DMS79 (cell line): ENCODE data around the gene KIF17.
"Not testable (repeated sequence)": the region's sequence is repeated elsewhere in the genome, so short reads cannot be mapped to it uniquely, and the experiment has no call there.

Experiments
- DNase-seq: peaks from one replicate; lab custom pipeline; 2025; lab: John Stamatoyannopoulos, UW

KIF17 gene

DNA sequence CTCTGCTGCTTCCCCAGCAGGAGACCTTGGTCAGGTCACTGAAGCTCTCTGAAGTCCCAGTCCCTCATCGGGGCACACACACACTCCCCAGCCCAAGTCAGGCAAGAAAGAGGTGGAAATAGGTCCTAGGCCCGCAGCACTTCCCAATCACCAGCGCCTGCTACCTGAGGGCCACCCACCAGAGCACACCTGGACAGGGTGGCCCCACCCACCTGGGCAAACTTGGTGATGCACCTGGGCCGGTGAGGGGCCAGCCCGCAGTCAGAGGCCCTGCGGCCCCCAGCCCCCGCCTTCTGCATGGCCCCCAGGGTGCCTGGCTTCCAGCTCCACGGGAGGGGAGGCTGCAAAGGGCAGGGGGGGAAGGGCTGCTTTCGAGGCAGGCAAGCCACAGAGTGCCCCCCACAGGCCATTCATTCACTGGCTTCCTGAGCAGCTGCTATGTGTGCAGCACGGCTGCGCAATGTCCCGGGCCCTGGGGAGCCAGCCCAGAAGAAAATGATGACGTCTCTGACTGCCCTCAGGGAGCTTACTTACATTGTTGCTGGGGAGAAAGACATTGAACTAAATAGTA lies 10.0 kb upstream of the KIF17 start:
- no peak for DNase-seq

DNA sequence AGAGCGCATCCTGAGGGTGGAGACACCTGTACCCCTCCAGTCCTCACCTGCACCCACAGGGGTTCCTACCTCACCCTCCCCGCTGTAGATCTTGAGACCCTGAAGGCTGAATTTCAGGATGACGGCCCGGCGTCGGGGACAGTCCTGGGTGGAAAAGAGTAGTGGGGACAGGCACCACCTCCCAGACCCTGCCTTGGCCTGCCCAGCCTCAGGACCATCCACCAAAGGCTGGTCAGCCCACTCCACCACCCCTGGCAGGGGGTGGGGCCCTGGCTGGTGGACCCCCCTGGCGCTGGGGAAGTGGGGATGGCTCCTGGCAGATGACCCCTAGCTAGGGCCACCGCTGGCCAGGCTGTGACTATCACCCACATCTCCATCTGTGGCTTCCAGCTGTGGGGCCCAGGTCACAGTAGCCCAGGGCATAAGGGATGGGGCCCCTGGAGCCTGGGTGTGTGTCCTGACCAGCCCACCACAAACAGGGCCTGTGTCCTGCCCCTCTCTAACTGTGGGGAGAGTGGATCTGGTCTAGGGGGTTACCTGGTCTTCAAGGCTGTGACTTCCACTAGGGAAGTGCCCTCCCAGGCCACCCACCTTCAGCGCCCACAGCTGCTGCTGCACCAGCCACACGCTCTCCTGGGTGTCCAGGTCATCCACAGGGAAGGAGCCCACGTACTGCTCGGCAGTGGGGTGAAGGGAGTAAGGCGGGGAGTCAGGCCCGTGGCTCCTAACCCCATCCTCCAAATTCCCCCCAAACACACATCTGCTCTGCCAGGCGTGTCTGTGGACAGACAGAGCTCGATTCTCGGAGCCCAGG lies 9.3 kb upstream of the KIF17 start:
- DNase-seq = no peak

DNA sequence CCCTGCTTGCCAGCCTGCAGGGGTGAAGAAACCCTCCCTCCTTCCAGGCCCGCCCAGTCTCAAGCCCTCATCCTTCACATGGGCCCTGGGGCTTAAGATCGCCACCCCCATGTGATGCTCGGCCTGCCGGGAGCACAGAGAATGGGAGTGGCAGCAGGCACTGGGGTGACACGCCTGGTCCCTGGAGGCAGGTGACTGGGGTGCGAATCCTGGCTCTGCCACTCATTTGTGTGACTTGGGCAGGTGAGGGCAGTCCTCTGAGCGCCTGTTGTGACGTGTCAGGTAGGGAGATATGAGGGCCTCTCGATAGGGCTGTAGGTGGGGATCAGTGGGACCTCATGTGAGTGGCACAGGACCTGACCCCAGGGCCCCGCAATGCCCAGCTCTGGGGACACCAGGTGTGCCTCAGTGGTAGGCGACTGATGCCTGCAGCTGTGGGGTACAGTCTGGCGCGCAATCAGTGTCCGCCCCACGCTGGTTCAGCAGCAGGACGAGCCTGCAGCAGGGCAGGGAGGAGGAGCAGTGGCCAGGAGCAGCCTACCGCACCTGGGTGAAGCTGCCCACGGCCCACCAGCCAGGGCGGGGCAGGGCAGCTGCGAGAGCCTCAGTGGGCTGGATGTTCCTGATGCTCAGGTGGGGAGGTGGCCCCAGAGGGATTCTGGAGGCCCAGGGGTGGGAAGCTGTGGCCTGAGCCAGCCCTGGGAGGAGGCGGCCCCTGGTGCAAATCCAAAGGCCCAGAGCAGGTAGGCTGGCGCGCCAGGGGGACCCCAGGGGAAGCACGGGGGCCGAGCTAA lies 8.5 kb upstream of the KIF17 start:
- no peak for DNase-seq

DNA sequence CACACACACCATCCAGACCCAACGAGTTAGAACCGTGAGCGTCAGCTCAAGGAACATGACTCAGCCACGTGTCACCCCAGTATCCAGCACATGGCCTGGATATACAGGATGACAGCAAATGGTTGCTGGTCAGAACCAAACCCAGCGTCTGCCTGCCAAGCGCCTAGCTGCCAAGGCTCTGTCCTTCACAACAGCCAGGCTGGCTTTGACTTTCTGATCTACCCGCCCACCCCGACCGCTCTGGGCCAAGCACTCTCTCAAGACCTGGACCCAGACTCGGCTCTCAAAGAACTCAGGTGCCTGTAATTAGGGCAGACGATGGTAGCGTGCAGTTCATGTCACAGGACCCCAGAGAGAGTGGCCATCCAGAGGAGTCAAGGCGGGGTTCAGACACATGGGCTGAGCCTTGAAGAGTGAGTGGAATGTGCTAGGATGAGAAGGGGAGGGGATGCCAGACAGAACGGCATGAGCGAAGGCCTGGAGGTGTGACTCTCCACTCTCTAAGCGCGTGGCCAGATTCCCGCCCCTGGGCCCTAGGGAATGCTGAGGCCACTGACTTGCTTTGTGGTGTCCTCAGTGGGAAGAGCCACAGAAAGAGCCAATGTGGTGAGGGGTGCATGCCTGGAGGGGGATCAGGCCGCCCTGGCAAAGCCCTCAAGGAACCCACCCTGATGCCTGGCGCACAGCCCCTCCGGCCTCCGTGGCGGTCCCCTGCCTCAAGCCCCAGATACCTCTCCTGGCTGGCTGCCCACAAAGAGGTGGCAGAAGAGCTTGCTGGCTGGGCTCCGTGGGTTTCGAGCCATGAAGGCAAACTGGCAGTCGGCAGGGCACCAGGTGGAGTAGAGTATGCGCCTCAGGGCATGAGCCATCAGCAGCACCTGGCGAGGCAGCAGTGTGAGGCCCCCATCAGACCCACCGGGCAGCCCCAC lies 7.6 kb upstream of the KIF17 start:
- DNase-seq = peak; percentile 95

DNA sequence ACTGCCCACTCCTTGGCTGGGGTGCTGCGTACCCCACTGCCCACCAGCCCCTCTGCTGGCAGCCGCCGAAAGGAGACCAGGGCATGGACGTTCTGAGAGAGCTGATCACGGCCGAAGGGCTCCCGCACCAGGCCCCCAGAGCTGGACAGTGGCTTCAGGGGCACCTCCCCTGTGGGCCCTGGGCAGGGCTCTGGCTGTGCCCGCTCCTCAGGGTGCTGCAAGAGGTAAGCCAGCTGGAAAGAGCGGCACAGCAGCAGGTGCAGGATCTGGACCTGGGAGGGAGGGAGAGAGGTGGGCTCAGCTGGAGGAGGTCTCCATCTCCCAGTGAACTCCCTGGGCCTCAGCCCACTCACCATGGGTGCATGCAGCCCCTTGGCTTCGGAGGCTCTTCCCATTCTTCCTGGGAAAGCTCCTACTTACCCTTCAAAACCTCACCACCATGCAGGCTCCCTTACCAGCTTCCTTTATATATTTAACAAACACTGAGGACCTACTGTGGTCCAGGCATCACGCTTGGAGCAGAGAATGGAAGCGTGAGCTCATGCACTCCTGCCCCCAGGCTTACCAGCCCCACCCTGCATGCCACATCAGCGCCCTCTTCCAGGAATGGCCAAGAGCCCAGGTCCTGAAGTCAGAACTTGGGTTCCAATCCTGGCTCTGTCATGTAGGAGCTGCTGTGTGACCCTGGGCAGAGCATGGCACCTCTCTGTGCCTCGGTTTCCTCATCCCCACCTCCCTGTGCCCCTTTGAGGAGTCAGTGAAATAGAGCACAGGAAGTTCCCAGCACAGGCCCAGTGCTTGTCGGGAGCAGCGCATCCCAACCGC lies 6.8 kb upstream of the KIF17 start:
- no peak for DNase-seq

DNA sequence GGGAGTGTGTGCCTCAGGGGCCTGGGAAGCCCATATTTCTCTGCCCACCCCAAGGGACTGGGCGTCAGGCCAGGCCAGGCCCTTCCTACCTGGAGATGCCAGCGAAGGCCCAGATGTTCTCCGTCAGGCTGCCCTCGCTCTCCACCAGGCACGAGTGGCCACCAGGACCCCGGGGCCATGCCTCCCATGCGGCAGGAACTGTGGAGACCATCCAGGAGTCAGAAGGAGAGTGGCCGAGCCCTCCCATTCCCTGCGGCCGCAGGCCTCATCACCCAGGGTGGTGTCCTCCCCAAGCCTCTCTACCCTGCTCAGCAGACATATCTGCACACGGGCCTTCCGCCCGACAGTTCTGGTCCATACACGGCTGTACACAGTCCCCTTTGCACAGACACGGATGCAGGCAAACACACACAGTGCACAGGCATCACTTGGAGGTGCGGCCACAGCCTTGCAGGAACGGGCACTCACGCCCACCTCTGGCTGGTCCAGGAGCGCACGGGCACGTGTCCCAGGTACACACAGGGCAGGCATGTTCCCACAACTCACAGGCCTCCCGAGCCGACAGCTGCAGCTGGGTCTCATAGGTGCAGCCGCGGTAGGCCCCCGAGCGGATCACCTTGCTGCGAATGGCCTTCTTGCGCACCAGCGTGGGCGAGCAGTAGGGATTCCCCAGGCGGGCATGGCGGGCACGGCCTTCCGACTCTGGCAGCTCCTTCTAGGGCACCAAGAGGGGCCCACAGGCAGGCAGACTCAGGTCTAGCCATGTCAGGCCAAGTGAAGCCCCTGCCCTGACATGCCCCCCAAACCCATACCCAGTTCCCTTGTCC lies 5.9 kb upstream of the KIF17 start:
- DNase-seq = no peak

DNA sequence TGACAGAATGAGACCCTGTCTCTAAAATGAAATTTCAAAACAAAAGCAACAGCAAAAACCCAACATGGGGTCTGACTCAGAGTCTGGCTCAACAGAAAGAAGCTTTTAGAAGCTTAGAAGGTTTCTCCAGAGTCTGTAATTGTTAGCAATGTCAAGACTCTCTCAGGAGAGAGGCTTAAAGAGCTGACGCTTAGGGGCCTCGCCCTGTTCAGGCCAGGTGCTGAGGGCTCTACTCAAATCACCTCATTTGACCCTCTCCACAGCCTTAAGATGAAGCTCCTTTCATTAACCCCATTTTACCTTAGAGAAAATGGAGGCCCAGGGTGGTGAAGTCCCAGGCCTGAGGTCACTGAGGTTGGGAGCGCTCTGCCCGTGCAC lies 5.3 kb upstream of the KIF17 start:
- DNase-seq = peak; percentile 54

DNA sequence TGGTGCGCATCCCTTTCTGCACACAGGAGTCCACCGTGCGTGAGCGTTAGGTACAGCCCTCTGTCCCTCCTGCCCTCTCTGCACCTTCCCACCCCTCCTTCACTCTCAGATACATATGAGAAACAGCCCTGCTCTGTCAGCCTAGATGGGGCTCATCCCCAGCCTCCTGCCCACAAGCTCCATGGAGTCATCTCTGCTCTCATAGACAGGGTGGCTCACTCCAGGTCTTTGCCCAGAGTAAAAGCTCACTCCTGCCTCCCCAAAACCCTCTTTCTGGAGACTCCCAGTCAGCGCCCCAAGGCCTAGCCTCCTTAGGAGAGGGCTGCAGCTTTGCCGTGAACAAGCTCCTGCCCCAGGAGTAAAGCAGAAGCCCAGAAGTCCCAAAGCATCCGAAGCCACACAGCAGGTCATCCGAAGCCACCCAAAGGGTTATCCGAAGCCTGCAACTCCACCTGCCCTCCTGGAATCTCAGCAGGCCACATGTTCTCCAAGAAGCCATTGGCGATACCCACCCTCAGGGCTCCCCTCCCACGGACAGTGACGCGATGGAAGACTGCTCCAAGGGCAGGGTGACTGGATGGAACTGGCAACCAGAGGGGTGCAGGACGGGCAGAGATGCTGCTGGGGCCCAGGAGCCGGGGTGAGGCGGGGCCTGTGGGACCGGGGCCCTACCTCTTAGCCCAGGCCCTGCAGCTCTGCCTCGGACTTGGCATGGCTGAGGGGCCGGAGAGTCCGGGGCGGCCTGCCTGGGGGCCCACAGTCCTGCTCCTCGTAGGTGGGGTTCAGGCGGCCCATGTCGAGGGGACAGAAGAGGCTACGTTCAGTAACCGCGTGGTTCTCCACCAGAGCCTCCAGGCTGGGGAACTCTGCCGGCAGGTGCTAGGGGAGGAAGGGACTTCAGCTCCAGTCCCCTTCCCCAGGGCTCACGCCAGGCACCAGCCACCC lies 3.6 kb upstream of the KIF17 start:
- no peak for DNase-seq

DNA sequence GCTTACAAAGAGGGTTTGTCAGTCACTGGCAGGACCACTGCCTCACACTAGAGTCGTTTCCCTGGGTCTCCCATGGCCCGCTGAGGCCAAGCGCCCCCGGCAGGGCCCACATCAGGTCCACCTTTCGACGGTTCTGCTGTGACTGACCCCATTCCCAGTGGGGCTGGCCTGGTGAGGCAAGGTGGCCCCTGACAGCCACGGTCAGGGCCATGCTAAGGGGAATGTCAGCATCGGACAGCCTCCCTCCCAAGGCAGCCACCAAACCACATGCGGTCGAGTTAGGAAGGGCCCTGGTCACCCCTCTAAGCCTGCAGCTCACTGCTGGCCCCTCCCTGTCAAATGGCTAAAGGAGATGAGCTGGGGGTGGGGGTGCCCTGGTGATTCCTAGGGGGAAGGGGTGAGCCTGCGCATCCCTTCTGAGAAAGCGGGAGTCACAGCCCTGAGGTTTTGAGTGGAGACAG lies 2.9 kb upstream of the KIF17 start:
- no peak for DNase-seq

DNA sequence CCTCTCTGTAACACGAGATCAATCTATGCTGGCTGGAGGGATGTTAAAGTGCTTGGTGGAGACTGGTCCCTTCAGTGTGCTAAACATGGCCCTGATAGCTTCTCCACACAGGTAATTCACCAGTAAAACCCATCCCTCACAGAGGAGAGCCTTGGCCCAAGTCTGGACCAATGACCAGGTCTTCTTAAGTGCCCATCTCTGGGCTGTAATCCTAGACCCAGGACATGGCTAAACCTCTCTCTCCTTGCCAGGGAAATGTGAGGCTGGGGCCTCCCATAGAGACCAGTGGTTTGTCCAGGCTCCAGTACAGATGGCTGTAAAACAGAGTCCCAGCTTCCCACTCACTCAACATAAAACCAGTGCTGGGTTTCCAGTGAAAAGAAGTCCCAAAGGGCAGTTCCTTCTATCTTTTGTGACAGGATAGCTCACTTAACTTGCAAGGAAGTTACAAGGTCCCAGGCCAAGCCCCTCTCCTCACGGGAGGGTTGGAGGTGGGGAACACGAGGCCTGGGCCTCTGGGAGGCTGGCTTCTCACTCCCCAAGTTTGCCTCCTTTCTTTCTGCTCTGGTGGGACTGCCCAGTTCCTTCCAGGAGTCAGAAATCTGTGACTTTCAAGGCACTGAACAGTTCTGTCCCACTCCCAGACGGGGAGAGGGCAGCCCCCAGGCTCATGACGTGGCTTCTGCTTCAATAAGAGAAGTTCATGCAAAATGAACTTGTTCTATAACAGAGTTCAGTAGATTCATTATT lies 2.2 kb upstream of the KIF17 start:
- no peak for DNase-seq

DNA sequence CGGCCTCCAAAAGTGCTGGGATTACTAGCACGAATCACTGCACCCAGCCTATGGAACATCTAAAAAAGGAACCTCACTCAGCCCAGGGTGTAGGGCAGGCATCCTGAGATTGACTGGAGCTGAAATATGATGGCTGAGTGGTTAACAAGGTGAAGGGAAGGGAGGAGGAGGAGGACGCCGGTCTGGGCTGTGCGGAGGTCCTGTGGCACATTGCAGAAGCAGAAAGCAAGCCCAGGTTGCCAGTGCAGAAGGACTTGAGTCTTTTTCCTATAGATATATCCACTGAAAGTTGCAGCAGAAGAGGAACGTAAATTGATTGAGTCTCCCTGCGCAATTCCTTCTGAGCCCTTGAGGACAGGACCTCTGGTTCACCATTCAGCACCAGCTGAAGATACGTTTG lies 1.5 kb upstream of the KIF17 start:
- no peak for DNase-seq

DNA sequence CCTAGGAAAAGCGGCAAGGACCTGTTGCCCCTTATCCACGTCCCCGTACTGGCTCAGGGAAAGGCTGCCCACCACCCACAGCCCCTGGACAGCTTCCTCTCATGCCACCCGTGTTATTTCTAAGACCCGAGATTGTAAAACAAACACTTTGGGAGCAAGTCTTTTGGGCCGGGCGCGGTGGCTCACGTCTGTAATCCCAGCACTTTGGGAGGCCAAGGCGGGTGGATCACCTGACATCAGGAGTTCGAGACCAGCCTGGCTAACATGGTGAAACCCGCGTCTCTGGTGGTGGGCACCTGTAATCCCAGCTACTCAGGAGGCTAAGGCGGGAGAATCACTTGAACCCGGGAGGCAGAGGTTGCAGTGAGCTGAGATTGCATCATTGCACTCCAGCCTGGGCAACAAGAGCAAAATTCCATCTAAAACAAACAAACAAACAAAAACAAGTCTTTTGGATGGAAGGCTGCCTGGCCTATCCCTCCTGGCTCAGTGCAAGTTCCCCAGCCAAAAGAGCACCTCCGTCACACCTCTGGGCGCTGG lies 606 bp upstream of the KIF17 start:
- DNase-seq = not testable (repeated sequence)

DNA sequence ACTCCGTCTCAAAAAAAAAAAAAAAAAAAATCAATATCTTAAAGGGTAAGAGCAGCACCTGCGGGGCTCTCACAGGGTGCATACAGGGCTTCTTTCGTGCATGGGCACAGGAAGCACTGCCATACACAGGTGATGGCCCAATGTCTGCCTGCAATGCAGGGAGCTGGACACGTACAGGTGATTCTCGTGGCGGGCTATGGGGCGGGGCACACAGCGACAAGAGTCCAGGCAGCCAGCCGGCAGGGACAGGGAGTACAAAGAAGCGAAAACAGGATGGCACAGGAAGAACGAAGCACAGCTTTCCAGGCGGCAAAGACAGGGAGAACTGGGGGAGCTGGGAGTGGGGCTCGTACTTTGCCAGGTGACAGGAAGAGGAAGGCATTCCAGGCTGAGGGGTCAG lies 1.6 kb downstream of the KIF17 start:
- no peak for DNase-seq

DNA sequence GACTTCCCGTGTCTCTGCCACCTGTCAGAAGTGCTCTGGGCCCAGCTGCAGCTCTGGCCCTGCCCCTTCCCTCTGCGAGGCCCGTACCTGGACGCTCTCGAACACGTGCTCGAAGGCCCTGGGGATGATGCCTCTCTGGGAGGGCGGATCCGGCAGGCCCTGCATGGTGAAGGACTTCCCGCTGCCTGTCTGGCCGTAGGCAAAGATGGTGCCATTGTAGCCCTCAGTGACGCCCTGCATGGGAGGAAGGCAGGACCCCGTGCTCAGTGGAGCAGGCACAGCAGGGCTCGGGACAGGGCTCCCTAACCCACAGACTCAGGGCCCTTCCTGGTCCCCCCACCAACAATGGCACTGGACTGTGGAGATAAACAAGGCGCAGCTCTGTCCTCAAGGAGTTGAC lies 2.4 kb downstream of the KIF17 start:
- no peak for DNase-seq

DNA sequence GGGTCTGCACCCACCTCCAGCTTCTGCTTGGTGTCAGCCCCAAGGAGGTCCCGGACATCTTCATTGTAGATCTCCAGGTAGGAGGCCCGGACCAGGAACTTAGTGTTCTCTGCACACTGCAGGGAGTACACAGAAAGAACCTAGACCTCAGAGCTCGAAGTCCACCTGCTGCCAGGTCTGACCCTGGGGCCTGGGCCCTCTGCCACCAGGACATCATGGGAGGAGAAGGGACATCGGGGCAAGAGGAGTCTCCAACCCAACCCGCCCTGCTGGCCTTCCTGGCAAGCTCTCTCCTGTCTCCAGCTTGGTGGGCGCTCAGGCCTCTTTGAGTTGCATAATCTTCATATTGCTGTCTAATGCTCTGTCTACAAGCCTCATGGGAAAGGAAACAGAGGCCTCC lies 4.4 kb downstream of the KIF17 start:
- DNase-seq = no peak

DNA sequence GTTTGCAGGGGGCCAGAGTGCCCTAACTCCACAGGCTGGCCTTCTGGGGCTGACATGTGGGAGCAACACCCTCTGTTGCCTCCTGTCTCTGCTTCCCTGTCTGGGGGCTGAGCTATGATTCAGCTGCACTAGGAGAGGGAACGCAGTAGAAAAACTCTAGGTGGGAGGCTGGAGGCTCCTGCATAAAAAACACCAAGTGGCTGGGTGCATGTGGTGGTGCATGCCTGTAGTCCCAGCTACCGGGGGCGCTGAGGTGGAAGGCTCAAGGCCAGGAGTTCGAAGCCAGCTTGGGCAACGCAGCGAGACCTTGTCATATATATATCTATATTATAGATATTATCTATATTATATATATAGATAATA lies 5.6 kb downstream of the KIF17 start:
- no peak for DNase-seq

DNA sequence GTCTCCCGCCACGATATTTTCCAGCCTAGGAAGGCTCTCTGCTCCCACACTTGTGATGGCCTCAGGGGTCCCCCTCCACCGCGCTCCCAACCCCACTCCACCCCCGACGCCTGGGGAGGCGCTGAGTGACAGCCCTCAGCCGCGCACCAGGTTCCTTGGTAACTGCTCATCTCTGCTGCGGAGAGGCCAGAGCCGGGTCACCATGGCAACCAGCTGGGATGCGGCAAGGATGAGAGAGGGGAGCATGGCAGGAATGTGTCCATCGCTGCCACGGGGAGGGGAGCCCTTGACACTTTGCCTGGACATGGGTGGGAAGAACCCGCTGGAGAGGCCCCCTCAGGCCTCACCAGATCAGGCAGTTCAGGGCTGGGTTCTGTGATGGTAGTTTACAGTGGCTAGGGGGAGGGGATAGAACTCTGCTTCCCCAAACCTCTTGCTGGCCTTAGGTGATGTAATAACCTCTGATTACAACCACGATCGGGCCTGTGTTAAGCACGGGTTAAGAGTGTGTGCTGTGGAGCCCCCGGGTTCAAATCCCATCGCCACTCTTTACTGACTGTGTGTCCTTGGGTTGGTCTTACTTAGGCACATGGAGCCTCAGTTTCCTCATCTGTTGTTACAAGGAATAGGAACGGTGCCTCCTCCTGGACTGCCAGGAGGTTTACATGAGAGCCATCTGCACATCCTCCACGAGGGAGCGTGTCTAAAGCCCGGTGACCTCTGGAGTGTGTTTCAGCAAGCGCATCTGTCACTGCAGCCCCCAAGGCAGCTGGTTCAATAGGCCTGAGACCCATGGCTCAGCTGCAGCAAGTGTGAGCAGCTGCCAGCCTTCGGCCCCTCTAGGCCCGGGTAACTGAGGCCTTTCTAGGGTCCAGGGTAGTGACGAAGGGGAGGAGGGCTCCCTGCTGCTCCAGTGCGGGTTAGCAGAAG lies 6.3 kb downstream of the KIF17 start:
- DNase-seq = no peak
